Left colon (tissue), 2 donors: ENCODE results near the gene IGF2BP3. TPM values are rescaled to one million over a fixed set of nuclear protein-coding genes. Genes with fewer than 3 reads are reported as not detected.
"Not testable (repeated sequence)": the region's sequence is repeated elsewhere in the genome, so short reads cannot be mapped to it uniquely, and the experiment has no call there.

Experiments used
- ATAC-seq: fragments of 200-7000 bp; cut with Tn5 transposase; one replicate; pipeline ENCODE4 v1.9.1; 2020; ENCODE audit warnings: mild to moderate bottlenecking, moderate library complexity
- DNase-seq, 2 donors: peaks; one replicate each; pipeline ENCODE4 v3.0.0-alpha.2; 2020
- intact Hi-C, 2 donors: fragments of 100-400 bp; cut with DNase I in 1 of 2; cut with micrococcal nuclease in 1 of 2; formaldehyde crosslinking; loops; one replicate each; pipeline versions ENCODE4 v1.11.2 to v1.14.0; 2022; cut with DNase I, micrococcal nuclease
- long read RNA-seq: library from polyadenylated mRNA; unstranded; transcript quantifications from one replicate; pipeline ENCODE4 v2.0.0, GENCODE V29; 2021
- total RNA-seq, 2 donors: library from RNA; stranded (reverse); fragmentation: NEBNext Ultra II Directional; extraction: Animal tissue kit (Norgen Biotek cat#: 25700); gene quantifications; one replicate each; pipeline ENCODE4 v1.2.1, GENCODE V29; 2021
- donor health status: DM: no; HTN: no; CAD: no.
- donor health status: DM: yes; HTN: yes; CAD: no.

Gene IGF2BP3
- under 1 TPM in 1 of 2 donors, not detected in 1; 0.53 TPM for total RNA-seq
- long read RNA-seq: 0 reads

DNA sequence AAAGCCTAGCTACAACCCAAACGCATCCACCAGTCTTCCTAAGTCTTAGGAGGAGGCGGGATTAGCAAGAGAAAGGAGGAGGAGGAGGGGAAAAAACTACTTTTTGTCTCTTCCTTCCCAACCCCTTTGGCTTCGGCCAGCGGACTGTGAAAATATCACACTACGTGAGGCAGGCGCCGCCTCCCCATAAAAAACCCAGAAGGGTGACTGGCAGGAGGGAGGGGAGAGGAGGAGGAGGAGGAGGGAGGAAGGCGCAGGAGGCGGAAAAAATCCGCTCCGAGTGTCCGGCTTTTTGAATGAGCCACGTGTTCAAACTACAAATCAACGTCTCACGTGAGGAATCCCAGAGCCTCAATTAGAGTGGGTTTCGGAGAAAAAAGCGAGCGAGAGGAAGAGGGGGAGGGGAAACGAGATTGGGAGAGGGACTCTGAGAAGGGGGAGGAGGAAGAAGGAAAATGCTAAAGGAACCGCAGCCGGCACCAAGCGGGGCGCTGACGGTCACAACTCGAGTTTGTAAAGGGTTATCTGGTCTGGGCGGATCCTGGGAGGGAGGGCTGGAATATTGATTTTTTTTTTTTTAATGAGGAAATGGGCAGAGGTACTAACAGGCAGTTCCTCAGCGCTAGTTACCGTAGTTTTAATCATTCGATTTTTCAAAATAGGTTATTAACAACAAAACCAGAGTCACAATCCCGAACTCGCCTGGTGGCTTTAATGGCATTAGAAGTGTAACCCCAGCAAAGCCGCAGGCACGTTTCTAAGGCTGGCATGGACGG, at the start of gene IGF2BP3:
Gene IGF2BP3 (minus strand): TSS at position 162 of the 776 bp plus-strand sequence. CDS start 381 bp downstream, outside the sequence.
- intact Hi-C loops: no loop called here
- ATAC-seq (peak; percentile 20), DNase-seq (peak; percentile 51 to 53)

DNA sequence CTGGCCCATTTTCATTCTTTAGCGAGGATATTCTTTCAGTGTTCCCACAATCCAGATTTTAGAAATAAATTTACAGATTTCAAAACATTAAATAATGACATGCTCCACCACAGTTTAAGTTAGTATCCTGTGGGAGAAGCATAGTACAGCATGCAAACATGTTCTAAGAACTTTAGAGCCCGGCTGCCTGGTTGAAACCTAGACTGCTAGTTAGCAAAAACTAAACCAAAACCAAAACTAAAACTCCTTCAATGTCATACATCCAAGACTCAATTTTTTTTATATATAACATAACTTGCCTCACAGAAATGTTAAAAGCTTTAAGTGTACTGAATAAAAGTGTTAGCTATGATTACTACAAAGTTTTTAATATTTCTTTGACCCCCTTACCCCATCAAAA, 44.5 kb upstream of the IGF2BP3 start:
- intact Hi-C loops: no loop called here
- DNase-seq (no peak), ATAC-seq (no peak)

DNA sequence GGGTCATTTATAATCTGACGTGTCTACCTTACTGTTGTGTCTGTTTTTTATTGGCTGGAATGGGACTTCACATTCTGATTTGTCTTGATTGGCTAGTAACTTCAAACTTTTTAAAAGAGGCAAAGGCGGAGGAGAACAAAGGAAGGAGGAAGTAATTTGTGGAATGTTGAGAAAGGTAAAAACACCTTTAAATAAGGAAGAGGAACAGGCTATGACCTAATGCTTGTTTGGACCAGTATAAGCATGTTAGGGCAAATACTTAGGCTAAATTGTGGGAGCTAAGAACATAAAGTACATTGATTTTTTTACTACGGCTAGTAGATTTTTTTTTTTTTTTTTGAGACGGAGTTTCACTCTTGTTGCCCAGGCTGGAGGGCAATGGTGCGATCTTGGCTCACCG, 43.5 kb upstream of the IGF2BP3 start:
- ATAC-seq, intact Hi-C loops, DNase-seq: not testable (repeated sequence)

DNA sequence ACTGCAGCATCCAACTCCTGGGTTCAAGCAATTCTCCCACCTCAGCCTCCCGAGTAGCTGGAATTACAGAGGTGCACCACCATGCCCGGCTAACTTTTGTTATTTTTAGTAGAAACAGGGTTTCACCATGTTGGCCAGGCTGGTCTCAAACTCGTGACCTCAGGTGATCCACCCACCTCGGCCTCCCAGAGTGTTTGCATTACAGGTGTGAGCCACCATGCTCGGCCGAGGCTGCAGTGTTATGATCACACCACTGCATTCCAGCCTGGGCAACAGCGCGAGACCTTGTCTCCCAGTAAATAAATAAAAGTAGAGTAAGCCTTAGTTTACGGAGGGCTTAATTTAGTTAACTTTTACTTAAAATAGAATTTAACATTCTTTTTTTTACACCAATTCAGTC, 23.7 kb upstream of the IGF2BP3 start:
- ATAC-seq (no peak), DNase-seq (no peak)
- intact Hi-C loops: no loop called here

DNA sequence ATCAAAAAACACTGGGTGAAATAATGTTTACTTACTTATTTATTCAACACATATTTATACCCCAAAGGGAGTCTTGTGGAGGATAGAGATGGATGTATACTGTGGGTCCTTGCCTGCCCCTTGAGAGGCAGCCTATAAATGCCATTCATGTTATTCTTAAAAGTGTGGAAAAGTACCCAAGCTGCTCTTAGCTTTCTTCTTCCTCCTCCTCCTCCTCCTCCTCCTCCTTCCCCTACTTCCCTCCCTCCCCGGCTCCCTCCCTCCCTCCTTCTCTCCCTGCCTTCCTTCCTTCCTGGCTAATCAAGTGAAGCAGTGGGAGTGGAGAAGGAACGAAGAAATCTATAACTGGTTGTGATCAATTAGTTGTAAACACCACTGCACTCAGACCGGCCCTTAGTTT, 21.2 kb upstream of the IGF2BP3 start:
- ATAC-seq (no peak), DNase-seq (no peak)
- intact Hi-C loops: no loop called here

DNA sequence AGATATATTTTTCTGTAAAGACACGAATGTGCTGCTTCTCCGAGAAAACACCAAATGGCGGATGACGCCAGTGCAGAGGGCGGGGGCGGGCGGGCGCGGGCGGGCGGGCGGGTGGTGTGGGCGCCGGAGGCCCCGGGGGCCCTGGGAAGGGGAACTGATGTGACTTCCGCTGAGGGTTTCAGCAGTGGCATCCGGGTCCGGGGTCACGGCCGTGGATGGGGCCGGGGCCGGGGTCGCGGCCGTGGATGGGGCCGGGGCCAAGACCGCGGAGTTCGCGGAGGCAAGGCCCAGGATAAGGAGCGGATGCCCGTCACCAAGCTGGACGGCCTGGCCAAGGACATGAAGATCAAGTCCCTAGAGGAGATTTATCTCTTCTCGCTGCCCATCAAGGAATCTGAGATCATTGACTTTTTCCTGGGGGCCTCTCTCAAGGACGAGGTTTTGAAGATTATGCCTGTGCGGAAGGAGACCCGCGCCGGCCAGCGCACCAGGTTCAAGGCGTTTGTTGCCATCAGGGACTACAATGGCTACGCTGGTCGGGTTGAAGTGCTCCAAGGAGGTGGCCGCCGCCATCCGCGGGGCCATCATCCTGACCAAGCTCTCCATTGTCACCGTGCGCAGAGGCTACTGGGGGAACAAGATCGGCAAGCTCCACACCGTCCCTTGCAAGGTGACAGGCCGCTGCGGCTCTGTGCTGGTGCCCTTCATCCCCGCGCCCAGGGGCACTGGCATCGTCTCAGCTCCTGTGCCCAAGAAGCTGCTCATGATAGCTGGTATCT, 20.3 kb upstream of the IGF2BP3 start:
- peak in 1 of 2 donors; percentile 45 for DNase-seq
- intact Hi-C loops: no loop called here
- ATAC-seq: peak; percentile 66

DNA sequence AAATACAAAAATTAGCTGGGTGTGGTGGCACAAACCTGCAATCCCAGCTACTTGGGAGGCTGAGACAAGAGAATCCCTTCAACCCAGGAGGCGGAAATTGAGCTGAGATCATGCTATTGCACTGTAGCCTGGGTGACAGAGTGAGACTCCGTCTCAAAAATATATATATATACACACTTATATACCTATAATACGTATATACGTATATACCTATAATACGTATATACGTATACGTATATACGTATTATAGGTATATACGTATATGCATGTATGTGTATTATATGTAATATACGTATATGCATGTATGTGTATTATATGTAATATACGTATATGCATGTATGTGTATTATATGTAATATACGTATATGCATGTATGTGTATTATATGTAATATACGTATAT, 18.4 kb upstream of the IGF2BP3 start:
- intact Hi-C loops, ATAC-seq, DNase-seq: not testable (repeated sequence)

DNA sequence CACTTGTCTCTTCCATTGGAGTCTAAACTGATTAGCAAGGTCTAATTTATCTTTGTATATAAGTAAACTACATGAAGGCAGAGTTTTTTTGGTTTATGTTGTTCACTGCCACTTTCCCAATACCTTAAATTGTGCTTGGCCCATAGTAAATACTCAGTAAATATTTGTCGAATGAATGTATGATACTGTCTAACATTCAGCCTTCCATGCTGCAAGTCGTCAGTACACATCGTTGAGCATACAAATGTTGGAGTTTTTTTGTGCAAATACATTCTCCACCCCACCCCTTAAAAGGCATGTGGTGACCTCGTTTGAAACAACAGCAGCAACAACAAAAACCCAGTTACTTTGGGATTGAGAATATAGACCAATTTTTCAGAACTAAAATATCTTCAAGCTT, 17.4 kb upstream of the IGF2BP3 start:
- no peak for DNase-seq
- no peak for ATAC-seq
- intact Hi-C loops: no loop called here

DNA sequence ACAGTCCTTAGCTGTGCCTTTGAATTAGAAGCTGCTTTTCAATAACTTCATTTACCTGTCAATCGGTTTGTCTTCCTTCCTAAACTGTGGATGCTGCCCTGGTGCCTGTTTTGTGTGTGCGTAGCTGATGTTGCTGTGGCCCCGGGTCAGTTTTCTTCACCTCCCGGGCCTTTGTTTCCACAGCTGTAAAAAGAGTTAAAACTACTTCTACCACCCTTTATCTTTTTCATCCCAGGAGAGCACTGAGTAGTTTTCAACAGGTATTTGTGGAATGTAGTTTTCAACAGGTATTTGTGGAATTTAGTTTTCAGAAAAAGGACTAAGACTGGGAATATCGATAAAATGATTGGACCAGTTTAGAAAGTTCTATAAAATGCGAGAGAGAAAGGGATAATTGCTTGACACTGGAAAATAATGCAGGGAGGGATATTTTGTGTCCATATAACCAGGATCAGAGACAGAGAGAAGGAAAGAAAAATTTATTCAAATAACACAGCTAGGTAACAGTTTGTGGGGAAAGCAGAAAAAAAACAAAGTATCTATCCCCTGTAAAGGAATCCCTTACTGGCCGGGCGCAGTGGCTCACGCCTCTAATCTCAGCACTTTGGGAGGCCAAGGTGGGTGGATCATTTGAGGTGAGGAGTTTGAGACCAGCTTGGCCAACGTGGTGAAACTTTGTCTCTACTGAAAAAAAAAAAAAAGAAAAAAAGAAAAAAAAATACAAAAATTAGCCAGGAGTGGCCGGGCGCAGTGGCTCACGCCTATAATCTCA, 15.9 kb upstream of the IGF2BP3 start:
- ATAC-seq: no peak
- intact Hi-C loops: no loop called here

DNA sequence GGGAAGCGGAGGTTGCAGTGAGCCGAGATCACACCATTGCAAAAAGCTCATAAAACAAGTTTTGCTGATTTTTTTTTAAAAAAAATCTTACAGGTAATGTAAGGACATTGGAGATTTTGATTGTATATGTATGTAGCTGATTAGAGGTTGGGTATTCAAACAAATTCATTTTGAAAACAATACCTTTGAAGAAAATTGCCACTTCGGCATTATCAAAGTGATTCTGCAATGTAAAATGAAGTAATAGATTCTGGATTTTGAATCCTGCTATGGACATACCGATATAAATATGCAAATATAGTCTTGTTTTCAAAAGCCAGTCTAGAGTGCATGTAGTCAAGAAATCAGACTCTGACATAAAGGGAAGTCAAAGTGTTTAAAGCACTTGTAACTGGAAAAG, 12.4 kb upstream of the IGF2BP3 start:
- intact Hi-C loops: no loop called here
- DNase-seq (no peak), ATAC-seq (no peak)

More for the DNA sequence above, 15.9 kb upstream of the IGF2BP3 start:
- no peak for DNase-seq

DNA sequence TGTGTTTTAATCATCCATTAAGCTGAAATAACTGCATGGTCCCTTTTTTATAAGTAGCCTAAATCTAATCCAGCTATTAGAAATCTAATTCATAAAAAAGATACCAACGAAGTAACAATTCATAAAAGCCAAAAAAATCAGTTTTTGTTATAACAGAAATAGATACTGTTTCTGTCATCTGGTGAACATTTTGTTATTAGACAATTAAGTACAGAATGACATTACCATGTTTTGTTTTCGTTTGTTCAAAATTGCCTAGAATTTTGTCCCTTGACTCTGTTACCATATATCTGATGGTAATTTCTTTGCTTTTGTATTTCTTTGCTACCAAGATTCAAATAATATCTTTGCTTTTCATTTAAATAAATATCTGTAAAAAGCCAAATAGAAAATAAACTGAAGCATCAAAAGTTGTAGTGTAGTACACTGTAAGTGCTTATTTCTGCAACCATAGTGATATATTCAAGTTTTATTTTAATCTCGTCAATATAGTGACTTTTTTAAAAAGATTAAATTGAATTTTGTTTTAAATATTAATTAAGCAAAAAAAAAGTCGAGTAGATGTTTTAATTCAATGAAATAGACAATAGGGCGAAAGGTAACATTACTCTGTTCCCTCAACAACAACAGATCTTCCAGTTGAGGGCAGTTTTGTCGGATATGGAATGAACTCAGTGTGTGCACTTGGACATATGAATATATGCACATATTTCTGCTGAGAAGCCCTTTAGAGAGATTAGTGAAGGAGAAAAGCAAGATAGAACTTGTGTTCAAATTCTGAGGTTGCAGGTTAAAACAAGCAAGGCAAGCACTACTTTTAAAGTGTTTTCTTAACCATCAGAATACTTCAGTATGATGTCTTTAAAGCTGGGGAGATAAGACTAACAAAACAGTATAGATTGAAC, 7.9 kb upstream of the IGF2BP3 start:
- intact Hi-C loops: no loop called here
- DNase-seq: no peak
- no peak for ATAC-seq

DNA sequence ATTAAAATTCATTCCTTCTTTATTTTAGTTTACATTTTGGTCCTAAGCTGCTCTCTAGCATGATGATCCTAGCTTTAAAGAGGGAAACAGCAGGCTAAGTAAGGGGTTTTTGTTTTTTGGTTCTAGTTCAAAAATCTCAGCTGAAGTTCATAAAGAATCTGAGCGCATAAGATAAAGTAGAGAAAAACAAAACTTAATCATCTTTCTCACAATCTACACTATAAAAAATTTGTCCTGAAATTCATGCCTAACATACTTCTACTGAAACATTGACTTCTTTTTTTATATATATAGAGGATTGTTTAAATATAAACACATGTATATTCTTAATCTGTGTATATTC, 6.8 kb upstream of the IGF2BP3 start:
- no peak for ATAC-seq
- intact Hi-C loops: no loop called here
- no peak for DNase-seq

DNA sequence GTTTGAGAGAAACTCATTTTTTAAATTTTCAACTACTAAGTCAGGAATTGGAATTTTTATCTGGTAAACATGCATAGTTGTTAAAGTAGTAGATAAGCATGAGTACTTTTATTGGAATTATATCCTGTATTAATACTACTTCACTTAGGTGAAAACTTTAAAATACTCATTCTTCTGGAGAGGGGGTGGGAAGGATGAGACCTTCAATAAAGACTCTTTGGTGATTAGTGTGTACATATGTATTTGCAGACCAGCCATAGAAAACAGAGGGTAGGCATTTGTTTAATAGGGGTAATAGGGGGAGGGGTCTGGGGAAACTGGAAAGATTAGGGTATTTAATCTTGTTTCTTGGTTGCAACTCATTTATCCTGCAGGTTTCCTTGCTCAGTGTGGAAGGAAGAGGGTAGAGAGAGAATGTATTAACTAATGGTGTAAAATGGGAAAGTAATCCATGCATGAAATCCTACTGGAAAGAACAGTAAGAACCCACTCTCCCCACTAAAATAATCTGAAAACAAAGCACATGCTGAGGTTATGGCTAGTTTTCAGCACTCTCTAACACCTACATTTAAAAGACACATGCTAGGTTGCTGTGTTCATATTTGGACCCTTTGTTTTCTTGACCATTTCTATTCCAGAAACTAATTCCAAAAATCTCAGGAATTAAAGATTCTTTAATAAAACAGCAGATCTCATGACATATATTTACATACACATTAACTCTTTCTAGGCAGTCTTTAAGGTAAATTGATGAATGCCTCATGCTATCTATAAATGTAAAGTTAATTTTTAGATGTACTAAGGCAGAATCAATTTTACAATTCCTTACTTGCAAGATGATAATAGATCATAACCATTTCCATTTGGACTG, 6.2 kb upstream of the IGF2BP3 start:
- ATAC-seq (no peak), DNase-seq (no peak)
- intact Hi-C loops: no loop called here

DNA sequence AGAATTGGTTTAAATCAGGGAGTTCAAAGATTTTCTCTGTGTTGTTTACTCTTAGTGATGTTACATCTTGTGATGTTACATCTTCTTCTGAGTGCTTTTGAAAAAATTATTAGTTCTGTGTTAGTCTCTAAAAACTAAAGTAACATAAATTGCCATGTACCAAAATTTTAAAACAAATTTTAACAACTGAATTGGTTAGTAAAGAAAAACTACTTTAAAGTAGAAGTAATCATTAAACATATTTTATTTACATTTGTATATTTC, 5.2 kb upstream of the IGF2BP3 start:
- DNase-seq (no peak), ATAC-seq (no peak)
- intact Hi-C loops: no loop called here

DNA sequence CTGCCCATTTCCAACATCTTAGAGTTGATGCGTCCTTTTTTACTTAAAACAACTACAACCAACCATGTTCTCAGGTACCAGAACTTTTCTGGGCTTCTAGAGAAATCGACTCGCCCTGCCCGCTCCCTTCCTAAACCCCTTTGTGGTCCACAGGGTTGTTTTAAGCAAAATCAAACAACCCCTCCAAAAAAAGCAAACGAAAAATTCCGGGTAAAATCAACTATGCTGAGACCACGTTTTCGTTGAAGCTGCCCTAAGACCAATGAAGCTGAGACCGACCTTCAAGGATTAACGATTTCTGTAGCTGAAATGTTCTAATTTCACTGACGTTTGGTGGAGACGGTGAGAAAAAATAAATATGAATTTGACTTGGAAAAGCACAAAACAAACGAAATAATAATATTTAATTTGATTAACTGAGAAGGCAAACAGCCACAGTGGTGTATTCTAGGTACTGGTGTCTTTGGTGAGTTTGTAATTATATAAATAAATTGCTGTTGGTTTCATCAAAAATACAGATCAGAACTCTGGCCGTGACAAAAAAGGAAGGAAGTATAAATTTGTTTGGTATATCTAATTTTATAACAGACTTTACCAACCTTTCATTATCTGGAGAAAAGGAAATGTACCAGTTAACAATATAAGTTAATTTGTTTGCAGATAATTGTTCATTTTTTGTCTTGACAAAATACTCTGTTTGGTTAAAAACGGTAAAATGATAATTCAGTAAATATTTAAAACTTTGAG, 4.7 kb upstream of the IGF2BP3 start:
- intact Hi-C loops: no loop called here
- no peak for DNase-seq

DNA sequence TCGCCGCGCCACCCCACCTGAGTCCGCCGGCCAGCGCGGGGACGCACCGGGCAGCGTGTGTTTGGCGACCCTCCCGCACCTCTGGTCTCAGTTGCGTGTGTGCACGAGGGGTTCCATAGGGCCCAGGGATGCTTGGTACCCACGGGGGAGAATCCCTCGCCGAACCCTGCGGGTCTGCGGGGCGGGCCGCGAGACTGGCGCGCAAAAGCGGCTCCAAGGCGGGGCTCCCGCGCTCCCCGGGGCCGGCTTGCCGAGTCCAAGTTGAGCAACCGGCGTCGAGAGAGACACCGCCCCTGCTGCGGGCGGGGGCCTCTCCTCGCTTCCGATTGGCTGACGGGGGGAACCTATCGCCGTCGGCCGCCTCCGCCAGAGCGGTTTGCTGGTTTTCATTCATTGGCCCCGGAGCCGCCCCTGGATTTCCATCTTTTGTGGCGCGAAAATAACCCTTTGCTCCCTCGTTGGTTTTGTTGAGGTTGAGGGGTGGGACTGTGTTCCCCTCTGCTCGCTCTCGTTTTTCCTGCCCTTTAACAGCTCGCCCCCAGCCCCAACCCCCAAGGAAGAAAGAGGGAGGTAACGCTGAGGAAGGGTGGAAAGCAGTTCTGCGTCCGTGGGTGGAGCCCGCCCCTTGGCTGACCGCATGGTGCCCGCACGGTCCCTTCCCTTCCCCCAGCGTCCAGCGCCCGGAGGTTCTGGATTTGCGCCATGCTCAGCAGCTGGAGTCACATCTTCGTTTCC, 4.0 kb upstream of the IGF2BP3 start:
- DNase-seq (peak; percentile 73 to 78), ATAC-seq (peak; percentile 95)
- intact Hi-C loops: no loop called here

More for the DNA sequence above, 4.7 kb upstream of the IGF2BP3 start:
- no peak for ATAC-seq

DNA sequence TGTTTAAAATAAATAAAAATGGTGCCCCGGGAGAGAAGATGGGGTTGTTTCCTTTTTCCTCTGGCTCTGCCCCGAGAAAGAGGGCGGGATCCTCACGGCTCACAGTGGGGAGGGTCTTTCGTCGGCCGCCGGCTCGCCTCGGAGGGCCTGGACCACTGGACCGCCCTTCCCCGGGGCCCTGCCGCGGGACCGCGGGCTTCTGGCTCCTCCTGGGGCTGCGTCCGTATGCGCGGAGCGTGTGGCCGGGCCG, 3.5 kb upstream of the IGF2BP3 start:
- intact Hi-C loops: no loop called here
- ATAC-seq: peak; percentile 19
- no peak for DNase-seq
